Heart left ventricle (tissue), 16 donors: ENCODE results near the gene GANC. TPM values are rescaled to one million over a fixed set of nuclear protein-coding genes. Genes with fewer than 3 reads are reported as not detected.

Experiments
- ATAC-seq, 4 donors: fragments of 200-7000 bp; cut with Tn5 transposase; one replicate each; pipeline ENCODE4 v1.9.1; 2020 to 2022; ENCODE audit warnings: moderate library complexity in 4 of 4, mild to moderate bottlenecking in 3 of 4, moderate number of reproducible peaks in 1 of 4
- DNase-seq, 5 donors: peaks; one replicate each; pipeline ENCODE4 v3.0.0-alpha.2; 2020
- H3K27ac ChIP-seq, 12 donors: fragments of 200-600 bp; sonication (generic) in 4 of 12; one replicate each; pipeline versions ENCODE4 v1.5.0 to v1.8.0; 2016 to 2022; ENCODE audit warnings: mild to moderate bottlenecking in 2 of 12
- H3K27me3 ChIP-seq, 9 donors: fragments of 200-600 bp; sonication (generic) in 2 of 9; one replicate each; pipeline versions ENCODE4 v1.5.1 to v1.8.0; 2016 to 2022; ENCODE audit warnings: mild to moderate bottlenecking in 3 of 9
- H3K36me3 ChIP-seq, 9 donors: fragments of 200-600 bp; sonication (generic) in 2 of 9; one replicate each; pipeline versions ENCODE4 v1.5.0 to v1.8.0; 2018 to 2022; ENCODE audit warnings: mild to moderate bottlenecking in 2 of 9
- H3K4me1 ChIP-seq, 12 donors: fragments of 200-600 bp; sonication (generic) in 4 of 12; one replicate each; pipeline versions ENCODE4 v1.5.0 to v1.8.0; 2016 to 2022; ENCODE audit warnings: mild to moderate bottlenecking in 3 of 12
- H3K4me3 ChIP-seq, 12 donors: fragments of 200-600 bp; sonication (generic) in 4 of 12; one replicate each; pipeline versions ENCODE4 v1.5.0 to v1.8.0; 2017 to 2022; ENCODE audit warnings: mild to moderate bottlenecking in 9 of 12, moderate library complexity in 4 of 12
- H3K9me3 ChIP-seq, 12 donors: fragments of 200-600 bp; sonication (generic) in 4 of 12; one replicate each; pipeline versions ENCODE4 v1.5.0 to v1.8.0; 2016 to 2022; ENCODE audit warnings: mild to moderate bottlenecking in 1 of 12
- POLR2A ChIP-seq, 2 donors: fragments of 450-650 bp; IDR thresholded peaks; one replicate each; pipeline ENCODE4 v1.6.1; 2017; ENCODE audit warnings: antibody characterized with exemption in 2 of 2, mild to moderate bottlenecking in 2 of 2, moderate library complexity in 2 of 2
- WGBS, 4 donors: extraction: QIAGEN DNeasy Blood & Tissue Kit in 2 of 4; methylation state at CpG; one replicate each; pipeline versions ENCODE4 v1.1.5 to v1.1.7; 2013 to 2018; 5-methylcytosine and 5-hydroxymethylcytosine counted together
- intact Hi-C, 10 donors: fragments of 100-400 bp; cut with DNase I; formaldehyde crosslinking; loops; one replicate each; pipeline versions ENCODE4 v1.11.1 to v1.14.2; 2022
- polyA plus RNA-seq, 2 donors: library from polyadenylated mRNA; stranded (reverse); fragments of 200-250 nt; gene quantifications; one replicate each; pipeline ENCODE4 v1.2.3, GENCODE V29; 2013
- total RNA-seq, 9 donors: library from RNA; depleted of rRNA in 2 of 9; stranded (reverse); fragments of >200 nt in 2 of 9; fragmentation: NEBNext Ultra II Directional in 3 of 9; extraction: Animal tissue kit (Norgen Biotek cat#: 25700) in 3 of 9; gene quantifications; one replicate each; pipeline versions ENCODE4 v1.1.0 to v1.2.4, GENCODE V29; 2016 to 2023
- TF ChIP-seq, protein P1 (sequence below), 12 donors: fragments of 200-600 bp; sonication (generic) in 4 of 12; IDR thresholded peaks; one replicate each; pipeline versions ENCODE4 v1.5.0 to v1.8.0; 2018 to 2022; ENCODE audit warnings: antibody characterized with exemption in 12 of 12, mild to moderate bottlenecking in 5 of 12
- donor health status: ischemic (EF 13 %, LVEDD 7.1; RV severe dilation, severe dysfunction).
- donor health status: healthy with polysubstance abuse.
- donor health status: DM: no; HTN: yes; CAD: no.
- donor health status: DM: no; HTN: no; CAD: no.
- donor health status: ischemic (EF 25% LVEDD 6.9; RV normal size, moderate dysfunction).
- donor health status: ischemic (EF 25% LVEDD 5.7; RV mildly dilated, moderate dysfunction).
- donor health status: healthy.
- donor health status: DM: yes; HTN: yes; CAD: no.
- donor health status: ischemic (EF 35%, LVEDD 5.7; RV mildly dilated, moderate dysfunction).
- donor health status: nonischemic (EF 11% LVEDD 7.7; RV severe dilation, severe dysfunction).
- donor health status: DM: yes; HTN: yes; CAD: no.
- donor health status: PGD.
- donor health status: ischemic (EF 29% LVEDD 5.4; RV normal size, mild dysfunction).
- donor health status: nonischemic (EF 23%, LVEDD 6.1; RV moderate dilation, normal function).

GANC gene
- total and polyA plus RNA-seq, 11 donors, result 6.8 to 30.2 (median 17.0) TPM

DNA sequence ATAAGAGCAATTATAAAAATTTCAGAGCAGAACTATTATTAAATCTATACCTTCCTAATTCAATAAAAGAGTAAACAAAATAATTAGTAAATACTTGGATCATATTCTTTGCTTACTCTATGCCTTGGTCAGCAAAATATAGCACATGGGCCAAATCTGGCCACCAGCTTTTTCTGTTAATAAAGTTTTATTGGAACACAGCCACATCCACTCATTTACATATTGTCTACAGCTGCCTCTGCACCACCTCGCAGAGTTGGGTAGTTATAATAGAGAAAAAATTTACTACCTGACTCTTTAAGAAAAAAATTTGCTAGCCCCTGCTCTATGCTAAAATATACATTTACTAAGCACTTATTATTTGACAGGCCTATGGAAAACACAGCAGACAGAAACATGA lies 32.2 kb upstream of the GANC start:
- Histone ChIP-seq H3K4me1 (no peaks in the 10 kb centered on the region), H3K36me3 (peaks cover 0 to 82% (median 67%) of the 10 kb centered on the region in 9 donors), H3K9me3 (no peaks in the 10 kb centered on the region), H3K27ac (no peak overlapping the region), H3K27me3 (no peaks in the 10 kb centered on the region), H3K4me3 (no peak overlapping the region)
- intact Hi-C loops, result no loop called here
- WGBS, 4 donors, result 91 to 100% (median 98%) methylated on average over 1 of the region's 1 CpG
- ATAC-seq (no peak), DNase-seq (no peak)
- no peak for TF ChIP-seq POLR2A (IDR thresholded peaks at IDR 0.05)
- TF ChIP-seq, protein P1, sequence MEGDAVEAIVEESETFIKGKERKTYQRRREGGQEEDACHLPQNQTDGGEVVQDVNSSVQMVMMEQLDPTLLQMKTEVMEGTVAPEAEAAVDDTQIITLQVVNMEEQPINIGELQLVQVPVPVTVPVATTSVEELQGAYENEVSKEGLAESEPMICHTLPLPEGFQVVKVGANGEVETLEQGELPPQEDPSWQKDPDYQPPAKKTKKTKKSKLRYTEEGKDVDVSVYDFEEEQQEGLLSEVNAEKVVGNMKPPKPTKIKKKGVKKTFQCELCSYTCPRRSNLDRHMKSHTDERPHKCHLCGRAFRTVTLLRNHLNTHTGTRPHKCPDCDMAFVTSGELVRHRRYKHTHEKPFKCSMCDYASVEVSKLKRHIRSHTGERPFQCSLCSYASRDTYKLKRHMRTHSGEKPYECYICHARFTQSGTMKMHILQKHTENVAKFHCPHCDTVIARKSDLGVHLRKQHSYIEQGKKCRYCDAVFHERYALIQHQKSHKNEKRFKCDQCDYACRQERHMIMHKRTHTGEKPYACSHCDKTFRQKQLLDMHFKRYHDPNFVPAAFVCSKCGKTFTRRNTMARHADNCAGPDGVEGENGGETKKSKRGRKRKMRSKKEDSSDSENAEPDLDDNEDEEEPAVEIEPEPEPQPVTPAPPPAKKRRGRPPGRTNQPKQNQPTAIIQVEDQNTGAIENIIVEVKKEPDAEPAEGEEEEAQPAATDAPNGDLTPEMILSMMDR (IDR thresholded peaks at IDR 0.05), result no peak

DNA sequence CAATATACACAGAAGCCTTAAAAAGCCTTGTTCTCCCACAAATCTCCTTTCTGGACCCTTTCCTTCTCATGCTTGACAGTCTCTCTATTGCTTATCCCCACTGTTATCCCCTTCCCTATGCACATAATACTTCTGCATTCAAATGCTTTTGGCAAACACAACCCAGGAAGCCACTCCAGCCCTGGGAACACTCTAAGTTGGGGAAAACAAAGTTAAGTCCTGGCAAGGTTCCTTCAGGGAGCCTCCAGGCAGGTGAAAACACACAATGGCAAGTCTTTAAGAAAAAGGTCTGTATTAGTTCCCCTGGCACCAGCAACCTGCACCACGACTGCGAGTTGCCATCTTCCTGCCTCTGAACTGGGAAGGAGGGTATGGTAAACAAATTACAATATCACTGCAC lies 19.7 kb upstream of the GANC start:
- DNase-seq (no peak), ATAC-seq (no peak)
- TF ChIP-seq POLR2A (IDR thresholded peaks at IDR 0.05), result no peak
- TF ChIP-seq, protein P1 (IDR thresholded peaks at IDR 0.05), result no peak
- H3K27me3 ChIP-seq, result no peaks in the 10 kb centered on the region
- H3K27ac ChIP-seq, result no peak overlapping the region
- H3K9me3 ChIP-seq, result peaks cover 0 to 5% (median 0%) of the 10 kb centered on the region in 12 donors
- H3K4me1 ChIP-seq, result no peaks in the 10 kb centered on the region
- peaks cover 0 to 61% (median 51%) of the 10 kb centered on the region in 9 donors for H3K36me3 ChIP-seq
- intact Hi-C loops, result no loop called here
- no peak overlapping the region for H3K4me3 ChIP-seq
- WGBS, 4 donors, result 90 to 100% (median 94%) methylated on average over 2 of the region's 2 CpGs

DNA sequence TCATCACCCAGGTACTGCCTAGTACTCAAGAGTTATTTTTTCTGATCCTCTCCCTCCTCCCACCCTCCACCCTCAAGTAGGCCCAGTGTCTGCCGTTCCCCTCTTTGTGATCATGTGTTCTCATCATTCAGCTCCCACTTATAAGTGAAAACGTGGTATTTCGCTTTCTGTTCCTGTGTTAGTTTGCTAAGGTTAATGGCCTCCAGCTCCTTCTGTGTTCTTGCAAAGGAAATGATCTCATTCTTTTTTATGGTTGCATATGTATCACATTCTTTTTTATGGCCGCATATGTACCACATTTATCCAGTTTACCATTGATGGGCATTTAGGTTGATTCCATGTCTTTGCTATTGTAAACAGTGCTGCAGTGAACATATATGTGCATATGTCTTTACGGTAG lies 8.2 kb upstream of the GANC start:
- Histone ChIP-seq H3K4me1 (peaks cover 0 to 7% (median 0%) of the 10 kb centered on the region in 12 donors), H3K9me3 (no peaks in the 10 kb centered on the region), H3K36me3 (peaks cover 0 to 93% (median 90%) of the 10 kb centered on the region in 9 donors), H3K27ac (no peak overlapping the region), H3K27me3 (no peaks in the 10 kb centered on the region), H3K4me3 (no peak overlapping the region)
- DNase-seq (no peak), ATAC-seq (no peak)
- no peak for TF ChIP-seq POLR2A (IDR thresholded peaks at IDR 0.05)
- TF ChIP-seq, protein P1 (IDR thresholded peaks at IDR 0.05), result no peak
- WGBS, 4 donors, result 84 to 87% (median 85%) methylated on average over 5 of the region's 5 CpGs
- intact Hi-C loops, result loop anchor here in 1 of 10 donors (5.0 kb wide), 1 partner anchor 52 kb away; no protein-coding TSS in a partner anchor

DNA sequence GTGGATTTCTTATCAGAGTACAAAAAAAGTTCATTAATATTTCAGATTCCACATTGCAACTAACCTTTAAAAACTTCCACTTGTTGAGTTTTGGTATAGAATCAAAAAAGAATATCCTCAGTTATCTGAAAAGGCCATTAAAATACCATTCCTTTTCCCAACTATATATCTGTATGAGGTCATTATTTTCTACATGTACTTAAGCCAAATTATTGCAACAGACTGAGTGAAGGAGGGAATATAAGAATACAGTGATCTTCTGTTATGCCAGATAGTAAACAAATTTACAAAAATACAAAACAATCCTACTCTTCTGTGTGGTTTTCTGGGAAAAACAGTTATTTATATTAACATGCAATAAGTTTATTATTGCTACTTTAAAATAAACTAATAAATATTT lies 5.7 kb upstream of the GANC start:
- Histone ChIP-seq H3K27ac (no peak overlapping the region), H3K4me1 (peaks cover 0 to 27% (median 18%) of the 10 kb centered on the region in 12 donors), H3K27me3 (no peaks in the 10 kb centered on the region), H3K9me3 (no peaks in the 10 kb centered on the region), H3K4me3 (no peak overlapping the region), H3K36me3 (peaks cover 0 to 77% (median 68%) of the 10 kb centered on the region in 9 donors)
- DNase-seq (no peak), ATAC-seq (no peak)
- TF ChIP-seq POLR2A (IDR thresholded peaks at IDR 0.05), result no peak
- TF ChIP-seq, protein P1 (IDR thresholded peaks at IDR 0.05), result no peak
- intact Hi-C loops, result loop anchor here in 1 of 10 donors (5.0 kb wide), 1 partner anchor 55 kb away; no protein-coding TSS in a partner anchor
